Measurements from ENCODE around the gene DST. TPM values are rescaled to one million over a fixed set of nuclear protein-coding genes. Genes with fewer than 3 reads are reported as not detected.

The DST gene
- total and polyA plus RNA-seq, 2 donors (not counting 1 experiment from before 2014, with no cell fraction given): 78.6 to 670 TPM

GRCh38 chr6:56638760-56639159, 3.9 kb downstream of the DST start:
- H3K27ac ChIP-seq (ENCODE audit: insufficient read depth, low read length): no peak overlapping the region
- H4K20me1 ChIP-seq (ENCODE audit: control insufficient read depth, extremely low read depth, insufficient read depth, low read length): no peaks in the 10 kb centered on the region
- peaks cover 11% of the 10 kb centered on the region for H3K4me1 ChIP-seq (ENCODE audit: control insufficient read depth, extremely low read depth, insufficient read depth, low read length)
- H3K79me2 ChIP-seq (ENCODE audit: control insufficient read depth, insufficient read depth, low read length): peaks cover 6% of the 10 kb centered on the region
- no peaks in the 10 kb centered on the region for H3K9me3 ChIP-seq (ENCODE audit: control insufficient read depth, insufficient read depth, low read depth, low read length)
- H2AFZ ChIP-seq (ENCODE audit: low read length): no peak overlapping the region
- H3K9ac ChIP-seq (ENCODE audit: insufficient read depth, low read length): no peak overlapping the region
- H3K4me2 ChIP-seq (ENCODE audit: extremely low read depth, insufficient read depth, low read length): no peak overlapping the region
- no peak for TF ChIP-seq CTCF (conservative IDR thresholded peaks at IDR 0.05 in 1 of 2, IDR thresholded peaks at IDR 0.05 in 1 of 2; ENCODE audit: low read depth in 1 of 2, low read length in 2 of 2)
- no peak for TF ChIP-seq EZH2 (IDR thresholded peaks at IDR 0.05; ENCODE audit: low read length, missing control alignments)
- no peaks in the 10 kb centered on the region for H3K27me3 ChIP-seq (ENCODE audit: control insufficient read depth, insufficient read depth, low read length)
- H3K4me3 ChIP-seq (replicated peaks in 1 of 4; ENCODE audit: control extremely low read depth in 1 of 4, insufficient read depth in 1 of 4, low read depth in 3 of 4, low read length in 4 of 4): no peak overlapping the region
- peaks cover 11% of the 10 kb centered on the region for H3K36me3 ChIP-seq (ENCODE audit: control insufficient read depth, insufficient read depth, low read length)
- DNase-seq (ENCODE audit: low read depth in 2 of 2): no peak

GRCh38 chr6:56637640-56638039, 5.0 kb downstream of the DST start:
- Histone ChIP-seq H3K27me3 (ENCODE audit: control insufficient read depth, insufficient read depth, low read length) (no peaks in the 10 kb centered on the region), H3K79me2 (ENCODE audit: control insufficient read depth, insufficient read depth, low read length) (peaks cover 6% of the 10 kb centered on the region), H3K4me2 (ENCODE audit: extremely low read depth, insufficient read depth, low read length) (no peak overlapping the region), H3K4me3 (replicated peaks in 1 of 4; ENCODE audit: control extremely low read depth in 1 of 4, insufficient read depth in 1 of 4, low read depth in 3 of 4, low read length in 4 of 4) (no peak overlapping the region), H2AFZ (ENCODE audit: low read length) (no peak overlapping the region), H3K9ac (ENCODE audit: insufficient read depth, low read length) (no peak overlapping the region), H3K9me3 (ENCODE audit: control insufficient read depth, insufficient read depth, low read depth, low read length) (no peaks in the 10 kb centered on the region), H4K20me1 (ENCODE audit: control insufficient read depth, extremely low read depth, insufficient read depth, low read length) (no peaks in the 10 kb centered on the region), H3K27ac (ENCODE audit: insufficient read depth, low read length) (no peak overlapping the region), H3K4me1 (ENCODE audit: control insufficient read depth, extremely low read depth, insufficient read depth, low read length) (peaks cover 5% of the 10 kb centered on the region), H3K36me3 (ENCODE audit: control insufficient read depth, insufficient read depth, low read length) (peaks cover 11% of the 10 kb centered on the region)
- TF ChIP-seq EZH2 (IDR thresholded peaks at IDR 0.05; ENCODE audit: low read length, missing control alignments) (no peak), CTCF (conservative IDR thresholded peaks at IDR 0.05 in 1 of 2, IDR thresholded peaks at IDR 0.05 in 1 of 2; ENCODE audit: low read depth in 1 of 2, low read length in 2 of 2) (peak; percentile 36 to 58)
- peak; percentile 75 to 87 for DNase-seq (ENCODE audit: low read depth in 2 of 2)

GRCh38 chr6:56628105-56628504, 14.6 kb downstream of the DST start:
- Histone ChIP-seq H3K27ac (ENCODE audit: insufficient read depth, low read length) (no peak overlapping the region), H3K36me3 (ENCODE audit: control insufficient read depth, insufficient read depth, low read length) (peaks cover 7% of the 10 kb centered on the region), H3K9ac (ENCODE audit: insufficient read depth, low read length) (no peak overlapping the region), H2AFZ (ENCODE audit: low read length) (no peak overlapping the region), H3K27me3 (ENCODE audit: control insufficient read depth, insufficient read depth, low read length) (no peaks in the 10 kb centered on the region), H3K9me3 (ENCODE audit: control insufficient read depth, insufficient read depth, low read depth, low read length) (no peaks in the 10 kb centered on the region), H3K79me2 (ENCODE audit: control insufficient read depth, insufficient read depth, low read length) (no peaks in the 10 kb centered on the region), H4K20me1 (ENCODE audit: control insufficient read depth, extremely low read depth, insufficient read depth, low read length) (no peaks in the 10 kb centered on the region), H3K4me1 (ENCODE audit: control insufficient read depth, extremely low read depth, insufficient read depth, low read length) (no peaks in the 10 kb centered on the region), H3K4me2 (ENCODE audit: extremely low read depth, insufficient read depth, low read length) (no peak overlapping the region), H3K4me3 (replicated peaks in 1 of 4; ENCODE audit: control extremely low read depth in 1 of 4, insufficient read depth in 1 of 4, low read depth in 3 of 4, low read length in 4 of 4) (no peak overlapping the region)
- DNase-seq (ENCODE audit: low read depth in 2 of 2): peak in 1 of 2 donors; percentile 23
- TF ChIP-seq EZH2 (IDR thresholded peaks at IDR 0.05; ENCODE audit: low read length, missing control alignments): no peak
- TF ChIP-seq CTCF (conservative IDR thresholded peaks at IDR 0.05 in 1 of 2, IDR thresholded peaks at IDR 0.05 in 1 of 2; ENCODE audit: low read depth in 1 of 2, low read length in 2 of 2): no peak
